OCI-LY3 (cell line): ENCODE measurements around the gene ABHD17B.

ENCODE experiments used
- EZH2phosphoT487 ChIP-seq: fragments of 200-600 bp; shearing (Covaris generic); IDR thresholded peaks from 2 replicates; pipeline ENCODE4 v1.6.1; 2018; ENCODE audit warnings: antibody characterized with exemption, mixed run types, low read depth
- TF ChIP-seq, protein P1 (sequence below): fragments of 200-600, 300-600 bp; sonication (generic); IDR thresholded peaks from 2 replicates; pipeline ENCODE4 v1.5.1; 2014; ENCODE audit warnings: antibody characterized with exemption, low read length, low read depth

- TF ChIP-seq, protein P1, sequence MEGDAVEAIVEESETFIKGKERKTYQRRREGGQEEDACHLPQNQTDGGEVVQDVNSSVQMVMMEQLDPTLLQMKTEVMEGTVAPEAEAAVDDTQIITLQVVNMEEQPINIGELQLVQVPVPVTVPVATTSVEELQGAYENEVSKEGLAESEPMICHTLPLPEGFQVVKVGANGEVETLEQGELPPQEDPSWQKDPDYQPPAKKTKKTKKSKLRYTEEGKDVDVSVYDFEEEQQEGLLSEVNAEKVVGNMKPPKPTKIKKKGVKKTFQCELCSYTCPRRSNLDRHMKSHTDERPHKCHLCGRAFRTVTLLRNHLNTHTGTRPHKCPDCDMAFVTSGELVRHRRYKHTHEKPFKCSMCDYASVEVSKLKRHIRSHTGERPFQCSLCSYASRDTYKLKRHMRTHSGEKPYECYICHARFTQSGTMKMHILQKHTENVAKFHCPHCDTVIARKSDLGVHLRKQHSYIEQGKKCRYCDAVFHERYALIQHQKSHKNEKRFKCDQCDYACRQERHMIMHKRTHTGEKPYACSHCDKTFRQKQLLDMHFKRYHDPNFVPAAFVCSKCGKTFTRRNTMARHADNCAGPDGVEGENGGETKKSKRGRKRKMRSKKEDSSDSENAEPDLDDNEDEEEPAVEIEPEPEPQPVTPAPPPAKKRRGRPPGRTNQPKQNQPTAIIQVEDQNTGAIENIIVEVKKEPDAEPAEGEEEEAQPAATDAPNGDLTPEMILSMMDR, result no peak
- no peak for TF ChIP-seq EZH2phosphoT487
Measured at GRCh38 chr9:71822456-71822855, 88.5 kb downstream of the ABHD17B start.
